Measurements from ENCODE around the gene EIF4G3.
"Not testable (repeated sequence)": the region's sequence is repeated elsewhere in the genome, so short reads cannot be mapped to it uniquely, and the experiment has no call there.

The EIF4G3 gene

DNA sequence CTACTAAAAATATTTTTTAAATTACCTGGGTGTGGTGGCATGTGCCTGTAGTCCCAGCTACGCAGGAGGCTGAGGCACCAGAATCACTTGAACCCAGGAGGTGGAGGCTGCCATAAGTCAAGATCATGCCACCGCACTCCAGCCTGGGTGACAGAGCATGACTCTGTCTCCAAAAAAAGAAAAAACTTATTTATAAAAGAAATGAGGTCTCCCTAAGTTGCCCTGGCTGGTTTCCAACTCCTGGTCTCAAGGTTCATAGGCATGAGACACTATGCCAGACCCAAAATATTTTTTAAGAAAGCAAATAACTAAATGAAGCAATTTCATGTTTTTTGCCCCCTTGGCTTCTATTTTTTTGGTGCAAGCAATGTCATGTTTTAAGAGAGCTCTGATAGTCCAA, 32.9 kb downstream of the EIF4G3 start:
- TF ChIP-seq, protein P1, sequence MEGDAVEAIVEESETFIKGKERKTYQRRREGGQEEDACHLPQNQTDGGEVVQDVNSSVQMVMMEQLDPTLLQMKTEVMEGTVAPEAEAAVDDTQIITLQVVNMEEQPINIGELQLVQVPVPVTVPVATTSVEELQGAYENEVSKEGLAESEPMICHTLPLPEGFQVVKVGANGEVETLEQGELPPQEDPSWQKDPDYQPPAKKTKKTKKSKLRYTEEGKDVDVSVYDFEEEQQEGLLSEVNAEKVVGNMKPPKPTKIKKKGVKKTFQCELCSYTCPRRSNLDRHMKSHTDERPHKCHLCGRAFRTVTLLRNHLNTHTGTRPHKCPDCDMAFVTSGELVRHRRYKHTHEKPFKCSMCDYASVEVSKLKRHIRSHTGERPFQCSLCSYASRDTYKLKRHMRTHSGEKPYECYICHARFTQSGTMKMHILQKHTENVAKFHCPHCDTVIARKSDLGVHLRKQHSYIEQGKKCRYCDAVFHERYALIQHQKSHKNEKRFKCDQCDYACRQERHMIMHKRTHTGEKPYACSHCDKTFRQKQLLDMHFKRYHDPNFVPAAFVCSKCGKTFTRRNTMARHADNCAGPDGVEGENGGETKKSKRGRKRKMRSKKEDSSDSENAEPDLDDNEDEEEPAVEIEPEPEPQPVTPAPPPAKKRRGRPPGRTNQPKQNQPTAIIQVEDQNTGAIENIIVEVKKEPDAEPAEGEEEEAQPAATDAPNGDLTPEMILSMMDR (conservative IDR thresholded peaks at IDR 0.05): no peak
- TF ChIP-seq ZFX (IDR thresholded peaks at IDR 0.05): no peak
- no peak overlapping the region for H3K27ac ChIP-seq

DNA sequence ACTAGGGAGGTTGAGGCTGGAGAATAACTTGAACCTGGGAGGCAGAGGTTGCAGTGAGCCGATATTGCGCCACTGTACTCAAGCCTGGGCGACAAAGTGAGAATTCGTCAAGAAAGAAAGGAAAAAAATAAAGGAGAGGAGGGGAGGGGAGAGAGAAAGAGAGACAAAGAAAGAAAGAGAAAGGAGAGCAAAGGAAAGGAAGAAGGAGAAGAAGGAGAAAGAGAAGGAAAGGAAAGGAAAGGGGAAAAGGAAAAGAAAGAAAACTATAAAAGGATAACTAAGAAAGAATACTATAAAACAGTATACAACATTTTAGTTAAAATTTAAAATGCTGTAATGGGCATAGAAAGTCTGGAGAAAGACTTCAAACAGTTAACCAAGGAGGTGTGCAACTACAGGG, 33.6 kb downstream of the EIF4G3 start:
- H3K27ac ChIP-seq: no peak overlapping the region
- no peak for TF ChIP-seq ZFX (IDR thresholded peaks at IDR 0.05)
- TF ChIP-seq, protein P1 (conservative IDR thresholded peaks at IDR 0.05): no peak

DNA sequence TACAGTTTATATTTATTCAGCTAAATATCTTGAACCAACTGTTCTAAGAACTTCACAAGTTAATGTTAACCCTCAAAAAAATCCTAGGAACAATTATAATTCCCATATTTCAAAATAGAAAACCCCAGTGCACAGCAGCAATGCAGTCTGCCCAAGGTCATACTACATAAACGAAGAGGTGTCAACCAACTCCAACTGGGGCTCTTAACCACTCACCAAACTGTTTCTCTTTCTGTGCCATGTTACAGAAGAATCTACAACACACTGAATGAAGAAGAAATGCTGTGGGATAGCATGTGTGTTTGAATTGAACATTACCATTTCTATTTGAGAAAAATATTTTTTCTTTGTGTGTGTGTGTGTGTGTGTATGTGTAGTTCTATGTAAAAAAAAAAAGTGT, 35.7 kb downstream of the EIF4G3 start:
- TF ChIP-seq, protein P1 (conservative IDR thresholded peaks at IDR 0.05): no peak
- TF ChIP-seq ZFX (IDR thresholded peaks at IDR 0.05): no peak
- H3K27ac ChIP-seq: no peak overlapping the region

DNA sequence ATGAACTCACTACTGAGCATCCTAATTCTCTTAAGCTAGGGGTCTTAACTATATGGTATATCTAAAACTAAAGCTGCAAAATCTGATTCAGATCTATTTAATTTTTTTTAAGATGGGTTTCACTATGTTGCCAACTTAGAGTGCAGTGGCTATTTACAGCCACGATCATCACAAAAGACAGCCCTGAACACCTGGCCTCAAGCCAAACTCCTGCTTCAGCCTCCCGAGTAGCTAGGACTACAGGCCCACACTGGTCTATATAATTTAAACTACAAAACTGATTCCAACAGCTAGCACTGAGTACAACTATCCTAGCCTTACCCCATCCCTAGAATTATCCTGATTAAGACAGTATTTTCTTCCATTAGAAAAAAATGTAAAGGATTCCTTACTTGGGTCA, 37.1 kb downstream of the EIF4G3 start:
- H3K27ac ChIP-seq: no peak overlapping the region
- no peak for TF ChIP-seq ZFX (IDR thresholded peaks at IDR 0.05)
- TF ChIP-seq, protein P1 (conservative IDR thresholded peaks at IDR 0.05): no peak

DNA sequence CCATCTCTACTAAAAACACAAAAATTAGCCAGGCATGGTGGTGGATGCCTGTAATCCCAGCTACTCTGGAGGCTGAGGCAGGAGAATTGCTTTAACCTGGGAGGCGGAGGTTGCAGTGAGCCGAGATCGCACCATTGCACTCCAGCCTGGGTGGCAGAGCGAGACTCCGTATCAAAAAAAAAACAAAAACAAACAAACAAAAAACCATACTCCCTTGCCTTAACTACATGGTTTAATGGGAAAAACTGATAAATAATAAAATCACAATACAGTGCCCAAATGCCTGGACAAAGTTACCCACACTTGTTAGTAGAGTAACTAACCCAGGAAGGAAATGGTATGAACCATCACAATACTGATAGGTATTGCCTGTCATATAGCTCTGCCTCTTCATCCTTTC, 40.4 kb downstream of the EIF4G3 start:
- H3K27ac ChIP-seq: not testable (repeated sequence)

DNA sequence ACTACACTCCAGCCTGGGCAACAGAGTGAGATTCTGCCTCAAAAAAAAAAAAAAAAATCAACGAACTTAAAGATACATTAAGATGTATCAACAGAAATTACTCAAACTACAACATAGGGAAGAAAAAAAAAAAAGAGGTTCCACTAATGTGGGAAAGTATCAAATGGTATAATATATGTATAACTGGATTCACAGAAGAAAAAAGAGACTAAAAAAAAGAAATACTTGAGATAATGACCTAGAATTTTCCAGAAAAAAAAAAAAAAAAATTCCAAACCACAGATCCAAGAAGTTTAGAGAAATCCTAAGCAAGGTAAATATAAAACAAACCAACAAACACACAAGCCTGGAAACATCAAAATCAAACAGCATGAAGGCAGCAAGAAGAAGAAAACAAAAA, 45.5 kb downstream of the EIF4G3 start:
- no peak for TF ChIP-seq ZFX (IDR thresholded peaks at IDR 0.05)
- TF ChIP-seq, protein P1 (conservative IDR thresholded peaks at IDR 0.05): no peak
- no peak overlapping the region for H3K27ac ChIP-seq

- no peak overlapping the region for H3K27ac ChIP-seq
- no peak for TF ChIP-seq ZFX (IDR thresholded peaks at IDR 0.05)
- TF ChIP-seq, protein P1 (conservative IDR thresholded peaks at IDR 0.05): no peak
These were observed 47.3 kb downstream of the EIF4G3 start for GRCh38 chr1:21129407-21129806.

- H3K27ac ChIP-seq: no peak overlapping the region
- TF ChIP-seq, protein P1 (conservative IDR thresholded peaks at IDR 0.05): no peak
- no peak for TF ChIP-seq ZFX (IDR thresholded peaks at IDR 0.05)
These were observed 50.4 kb downstream of the EIF4G3 start for GRCh38 chr1:21126324-21126723.

Data from C4-2B (cell line).